Measurements from ENCODE around the gene ITPA. TPM values are rescaled to one million over a fixed set of nuclear protein-coding genes. Genes with fewer than 3 reads are reported as not detected.

Gene ITPA
- total and polyA plus RNA-seq, 5 donors from 2014 or later = 51.1 to 97.1 (median 82.1) TPM

DNA sequence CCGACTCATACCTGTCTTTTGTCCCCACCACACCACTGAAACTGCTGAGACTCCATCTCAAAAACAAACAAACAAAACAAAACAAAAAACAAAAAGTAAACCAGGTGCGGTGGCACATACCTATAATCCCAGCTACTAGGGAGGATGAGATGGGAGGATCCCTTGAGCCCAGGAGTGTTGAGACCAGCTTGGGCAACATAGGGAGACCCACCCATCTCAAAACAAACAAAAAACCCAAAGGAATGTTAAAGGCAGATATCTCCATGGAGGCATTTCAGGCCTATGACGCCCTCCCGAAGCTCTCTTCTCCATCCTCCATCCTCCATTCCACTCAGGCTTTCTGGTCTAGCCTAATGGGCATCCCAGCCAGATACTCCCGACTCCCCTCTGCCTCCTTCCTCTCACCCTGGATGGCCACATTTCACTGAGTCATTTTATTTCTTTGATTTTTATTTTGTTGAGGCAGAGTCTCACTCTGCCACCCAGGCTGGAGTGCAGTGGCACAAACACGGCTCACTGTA, 32.9 kb downstream of the ITPA start:
- H3K9me3 ChIP-seq (ENCODE audit: control insufficient read depth in 2 of 2, low read length in 2 of 2) = no peaks in the 10 kb centered on the region
- no peak overlapping the region for H3K27ac Mint-ChIP-seq
- ATAC-seq (ENCODE audit: low read depth in 2 of 2) (no peak), DNase-seq (no peak)
- H3K27ac ChIP-seq (ENCODE audit: insufficient read depth, low read length, poor library complexity, severe bottlenecking) = no peak overlapping the region
- peak overlapping the region in 2 of 4 donors; percentile 57 to 84 for H3K4me3 Mint-ChIP-seq
- H3K27me3 ChIP-seq (ENCODE audit: control insufficient read depth, insufficient read depth, low read length) = no peaks in the 10 kb centered on the region
- no peak overlapping the region for H3K4me3 ChIP-seq (ENCODE audit: low read depth, low read length)
- peaks cover 0 to 4% (median 0%) of the 10 kb centered on the region in 7 donors for H3K9me3 Mint-ChIP-seq
- no peaks in the 10 kb centered on the region for H3K36me3 Mint-ChIP-seq
- no peaks in the 10 kb centered on the region for H3K36me3 ChIP-seq (ENCODE audit: control insufficient read depth, insufficient read depth, low read length)
- peaks cover 0 to 12% (median 6%) of the 10 kb centered on the region in 4 donors for H3K4me1 Mint-ChIP-seq
- H3K27me3 Mint-ChIP-seq = peaks cover 60% of the 10 kb centered on the region
- peaks cover 24% of the 10 kb centered on the region for H3K4me1 ChIP-seq (ENCODE audit: control insufficient read depth, insufficient read depth, low read length, poor library complexity, severe bottlenecking)

DNA sequence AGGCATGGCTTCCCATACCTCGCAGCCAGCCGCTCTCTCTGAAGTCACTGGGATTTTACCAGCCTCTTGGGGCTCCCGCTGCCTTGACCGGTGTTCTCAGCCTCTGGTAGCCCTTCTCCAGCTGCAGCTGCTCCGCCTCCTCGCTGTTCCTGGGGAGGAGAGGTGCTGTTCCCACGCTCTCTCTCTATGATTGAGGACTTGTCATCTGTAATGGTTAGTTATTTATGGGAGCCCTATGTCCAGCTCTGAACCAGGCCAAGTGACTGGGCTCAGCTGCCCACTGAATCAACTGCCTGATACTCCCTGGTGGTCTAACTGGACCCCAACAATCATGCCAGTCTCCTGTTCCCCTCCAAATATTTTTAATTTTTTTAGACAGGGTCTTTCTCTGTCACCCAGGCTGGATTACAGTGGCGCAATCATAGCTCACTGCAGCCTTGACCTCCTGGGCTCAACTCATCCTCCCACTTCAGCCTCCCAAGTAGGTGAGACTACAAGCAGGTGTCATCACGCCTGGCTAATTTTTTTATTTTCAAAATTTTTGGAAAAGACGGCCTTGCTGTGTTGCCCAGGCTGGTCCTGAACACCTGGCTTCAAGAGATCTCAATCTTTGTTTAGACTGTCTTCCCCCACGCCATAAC, 34.5 kb downstream of the ITPA start:
- Histone ChIP-seq H3K4me1 (ENCODE audit: control insufficient read depth, insufficient read depth, low read length, poor library complexity, severe bottlenecking) (peaks cover 19% of the 10 kb centered on the region), H3K27ac (ENCODE audit: insufficient read depth, low read length, poor library complexity, severe bottlenecking) (no peak overlapping the region), H3K27me3 (ENCODE audit: control insufficient read depth, insufficient read depth, low read length) (peaks cover 5% of the 10 kb centered on the region), H3K36me3 (ENCODE audit: control insufficient read depth, insufficient read depth, low read length) (no peaks in the 10 kb centered on the region), H3K4me3 (ENCODE audit: low read depth, low read length) (no peak overlapping the region), H3K9me3 (ENCODE audit: control insufficient read depth in 2 of 2, low read length in 2 of 2) (no peaks in the 10 kb centered on the region)
- no peak for DNase-seq
- Mint-ChIP-seq H3K36me3 (no peaks in the 10 kb centered on the region), H3K4me3 (no peak overlapping the region), H3K4me1 (peaks cover 0 to 11% (median 5%) of the 10 kb centered on the region in 4 donors), H3K27ac (no peak overlapping the region), H3K27me3 (peaks cover 70% of the 10 kb centered on the region), H3K9me3 (peaks cover 0 to 4% (median 0%) of the 10 kb centered on the region in 7 donors)
- no peak for ATAC-seq (ENCODE audit: low read depth in 2 of 2)

DNA sequence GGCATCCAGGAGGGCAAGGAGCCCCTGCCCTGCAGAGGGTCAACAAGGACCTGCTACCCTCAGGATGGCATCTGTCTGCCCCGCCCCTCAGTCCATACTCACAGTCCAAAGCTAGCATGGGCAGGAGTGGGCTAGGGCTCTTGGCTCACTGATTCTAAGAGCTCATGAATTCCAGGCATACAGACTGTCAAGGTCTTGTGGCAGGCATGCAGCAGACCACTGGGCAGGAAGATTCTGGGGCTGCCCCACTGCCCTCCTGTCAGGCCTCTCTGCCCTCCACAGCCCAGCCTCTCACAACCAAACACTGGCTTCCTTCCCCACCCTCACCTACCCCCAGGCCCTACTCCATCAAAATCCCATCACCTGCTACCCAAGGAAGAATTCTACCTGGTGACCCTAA, 35.3 kb downstream of the ITPA start:
- Mint-ChIP-seq H3K4me3 (peak overlapping the region in 2 of 4 donors; percentile 38 to 54), H3K4me1 (peaks cover 0 to 12% (median 5%) of the 10 kb centered on the region in 4 donors), H3K27me3 (peaks cover 73% of the 10 kb centered on the region), H3K36me3 (no peaks in the 10 kb centered on the region), H3K27ac (no peak overlapping the region), H3K9me3 (peaks cover 0 to 3% (median 0%) of the 10 kb centered on the region in 7 donors)
- Histone ChIP-seq H3K4me1 (ENCODE audit: control insufficient read depth, insufficient read depth, low read length, poor library complexity, severe bottlenecking) (peaks cover 17% of the 10 kb centered on the region), H3K4me3 (ENCODE audit: low read depth, low read length) (no peak overlapping the region), H3K9me3 (ENCODE audit: control insufficient read depth in 2 of 2, low read length in 2 of 2) (no peaks in the 10 kb centered on the region), H3K27ac (ENCODE audit: insufficient read depth, low read length, poor library complexity, severe bottlenecking) (no peak overlapping the region), H3K36me3 (ENCODE audit: control insufficient read depth, insufficient read depth, low read length) (no peaks in the 10 kb centered on the region), H3K27me3 (ENCODE audit: control insufficient read depth, insufficient read depth, low read length) (peaks cover 6% of the 10 kb centered on the region)
- ATAC-seq (ENCODE audit: low read depth in 2 of 2) (no peak), DNase-seq (no peak)

DNA sequence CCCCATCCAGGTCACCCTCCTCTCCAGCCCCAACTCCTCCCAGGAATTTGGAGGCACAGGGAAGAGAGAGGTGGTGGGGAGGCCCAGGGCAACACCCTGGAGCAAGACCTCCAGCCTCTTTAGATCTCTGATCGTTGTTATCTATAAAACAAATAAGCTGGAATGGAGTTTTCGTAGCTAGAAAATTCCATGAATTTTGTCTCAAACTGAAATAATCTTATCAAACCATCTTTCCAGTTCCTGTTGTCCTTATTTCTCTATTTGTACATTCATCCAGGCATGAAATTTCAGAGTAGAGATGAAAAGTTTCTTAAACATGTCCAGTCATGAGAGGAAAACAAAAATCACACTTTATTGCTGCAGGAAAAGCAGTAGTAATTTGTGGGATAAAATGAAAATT, 35.9 kb downstream of the ITPA start:
- peaks cover 68% of the 10 kb centered on the region for H3K27me3 Mint-ChIP-seq
- peak overlapping the region in 1 of 4 donors; percentile 38 for H3K4me3 Mint-ChIP-seq

DNA sequence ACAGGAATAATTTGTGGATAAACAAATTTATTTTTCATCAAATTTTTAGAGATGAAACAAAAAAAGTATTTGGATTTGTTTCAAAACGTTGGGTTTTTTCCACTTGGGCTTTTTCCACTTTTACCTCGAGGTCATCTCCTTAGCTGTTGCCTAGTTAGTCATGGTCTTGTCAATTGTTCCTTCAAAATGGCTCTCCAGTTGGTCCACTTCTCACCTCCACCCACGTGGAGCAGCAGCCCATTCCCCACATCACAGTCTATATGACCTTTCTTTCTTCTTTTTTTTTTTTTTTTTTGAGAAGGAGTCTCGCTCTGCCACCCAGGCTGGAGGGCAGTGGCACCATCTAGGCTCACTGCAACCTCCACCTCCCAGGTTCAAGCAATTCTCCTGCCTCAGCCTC, 36.4 kb downstream of the ITPA start:
- peaks cover 0 to 7% (median 2%) of the 10 kb centered on the region in 4 donors for H3K4me1 Mint-ChIP-seq
- no peak overlapping the region for H3K4me3 Mint-ChIP-seq
- H3K27me3 Mint-ChIP-seq = peaks cover 66% of the 10 kb centered on the region

More for the DNA sequence above, 35.9 kb downstream of the ITPA start:
- DNase-seq = no peak
- Histone ChIP-seq H3K27ac (ENCODE audit: insufficient read depth, low read length, poor library complexity, severe bottlenecking) (no peak overlapping the region), H3K4me3 (ENCODE audit: low read depth, low read length) (no peak overlapping the region), H3K4me1 (ENCODE audit: control insufficient read depth, insufficient read depth, low read length, poor library complexity, severe bottlenecking) (peaks cover 11% of the 10 kb centered on the region), H3K27me3 (ENCODE audit: control insufficient read depth, insufficient read depth, low read length) (peaks cover 6% of the 10 kb centered on the region), H3K9me3 (ENCODE audit: control insufficient read depth in 2 of 2, low read length in 2 of 2) (no peaks in the 10 kb centered on the region), H3K36me3 (ENCODE audit: control insufficient read depth, insufficient read depth, low read length) (no peaks in the 10 kb centered on the region)
- no peak for ATAC-seq (ENCODE audit: low read depth in 2 of 2)
- peaks cover 0 to 3% (median 0%) of the 10 kb centered on the region in 7 donors for H3K9me3 Mint-ChIP-seq
- H3K4me1 Mint-ChIP-seq = peaks cover 0 to 8% (median 2%) of the 10 kb centered on the region in 4 donors
- no peak overlapping the region for H3K27ac Mint-ChIP-seq
- H3K36me3 Mint-ChIP-seq = no peaks in the 10 kb centered on the region

DNA sequence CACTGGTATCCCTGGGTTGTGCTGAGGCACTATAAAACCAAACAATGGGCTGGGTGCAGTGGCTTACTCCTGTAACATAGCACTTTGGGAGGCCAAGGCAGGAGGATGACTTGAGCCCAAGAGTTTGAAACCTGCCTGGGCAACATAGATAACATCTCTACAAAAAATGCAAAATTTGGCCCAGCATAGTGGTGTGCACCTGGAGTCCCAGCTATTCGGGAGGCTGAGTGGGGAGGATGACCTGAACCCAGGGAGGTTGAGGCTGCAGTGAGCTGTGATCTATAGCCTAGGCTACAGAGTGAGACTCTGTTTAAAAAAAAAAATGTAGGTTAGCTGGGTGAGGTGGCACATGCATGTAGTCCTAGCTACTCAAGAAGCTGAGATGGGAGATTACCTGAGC, 37.4 kb downstream of the ITPA start:
- peaks cover 56% of the 10 kb centered on the region for H3K27me3 Mint-ChIP-seq

More for the DNA sequence above, 36.4 kb downstream of the ITPA start:
- no peak overlapping the region for H3K4me3 ChIP-seq (ENCODE audit: low read depth, low read length)
- H3K27me3 ChIP-seq (ENCODE audit: control insufficient read depth, insufficient read depth, low read length) = peaks cover 6% of the 10 kb centered on the region
- no peaks in the 10 kb centered on the region for H3K36me3 ChIP-seq (ENCODE audit: control insufficient read depth, insufficient read depth, low read length)
- DNase-seq (no peak), ATAC-seq (ENCODE audit: low read depth in 2 of 2) (no peak)
- Mint-ChIP-seq H3K36me3 (no peaks in the 10 kb centered on the region), H3K27ac (peak overlapping the region in 1 of 3 donors; percentile 90), H3K9me3 (peaks cover 0 to 3% (median 0%) of the 10 kb centered on the region in 7 donors)
- no peaks in the 10 kb centered on the region for H3K9me3 ChIP-seq (ENCODE audit: control insufficient read depth in 2 of 2, low read length in 2 of 2)
- no peak overlapping the region for H3K27ac ChIP-seq (ENCODE audit: insufficient read depth, low read length, poor library complexity, severe bottlenecking)
- H3K4me1 ChIP-seq (ENCODE audit: control insufficient read depth, insufficient read depth, low read length, poor library complexity, severe bottlenecking) = peaks cover 10% of the 10 kb centered on the region

DNA sequence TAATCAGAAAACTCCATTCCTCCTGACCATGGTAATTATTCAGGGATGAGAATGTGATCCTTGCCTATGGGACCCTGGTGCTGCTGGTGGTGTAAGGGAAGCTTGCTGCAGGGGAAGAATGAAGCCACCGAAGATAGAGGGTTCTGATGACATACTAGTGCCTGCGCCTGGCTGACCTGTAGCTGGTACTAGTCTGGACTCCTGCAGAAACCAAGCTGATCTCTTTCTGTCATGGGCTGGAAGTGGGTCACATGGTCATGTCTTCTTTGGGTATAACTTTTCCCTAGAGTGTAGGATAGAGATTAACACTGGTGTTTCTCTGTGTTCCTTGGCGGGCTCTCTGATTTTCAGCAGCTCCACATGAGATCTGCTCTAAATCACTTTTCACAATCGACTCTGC, 38.3 kb downstream of the ITPA start:
- no peak overlapping the region for H3K27ac ChIP-seq (ENCODE audit: insufficient read depth, low read length, poor library complexity, severe bottlenecking)
- H3K27ac Mint-ChIP-seq = no peak overlapping the region
- H3K4me1 ChIP-seq (ENCODE audit: control insufficient read depth, insufficient read depth, low read length, poor library complexity, severe bottlenecking) = peaks cover 10% of the 10 kb centered on the region
- H3K36me3 ChIP-seq (ENCODE audit: control insufficient read depth, insufficient read depth, low read length) = peaks cover 8% of the 10 kb centered on the region
- H3K27me3 Mint-ChIP-seq = peaks cover 47% of the 10 kb centered on the region
- H3K4me3 ChIP-seq (ENCODE audit: low read depth, low read length) = no peak overlapping the region
- peak overlapping the region in 1 of 4 donors; percentile 5 for H3K4me3 Mint-ChIP-seq
- ATAC-seq (ENCODE audit: low read depth in 2 of 2) = no peak
- H3K9me3 Mint-ChIP-seq = peaks cover 0 to 1% (median 0%) of the 10 kb centered on the region in 7 donors
- peaks cover 6% of the 10 kb centered on the region for H3K36me3 Mint-ChIP-seq
- no peak for DNase-seq
- peaks cover 6% of the 10 kb centered on the region for H3K27me3 ChIP-seq (ENCODE audit: control insufficient read depth, insufficient read depth, low read length)
- H3K4me1 Mint-ChIP-seq = peaks cover 0 to 7% (median 0%) of the 10 kb centered on the region in 4 donors
- H3K9me3 ChIP-seq (ENCODE audit: control insufficient read depth in 2 of 2, low read length in 2 of 2) = no peaks in the 10 kb centered on the region

More for the DNA sequence above, 37.4 kb downstream of the ITPA start:
- Mint-ChIP-seq H3K4me3 (no peak overlapping the region), H3K9me3 (peaks cover 0 to 3% (median 0%) of the 10 kb centered on the region in 7 donors), H3K4me1 (peaks cover 0 to 7% (median 0%) of the 10 kb centered on the region in 4 donors), H3K27ac (no peak overlapping the region), H3K36me3 (no peaks in the 10 kb centered on the region)
- H3K9me3 ChIP-seq (ENCODE audit: control insufficient read depth in 2 of 2, low read length in 2 of 2) = no peaks in the 10 kb centered on the region
- peaks cover 10% of the 10 kb centered on the region for H3K4me1 ChIP-seq (ENCODE audit: control insufficient read depth, insufficient read depth, low read length, poor library complexity, severe bottlenecking)
- ATAC-seq (ENCODE audit: low read depth in 2 of 2) = no peak
- DNase-seq = no peak
- H3K4me3 ChIP-seq (ENCODE audit: low read depth, low read length) = no peak overlapping the region
- H3K36me3 ChIP-seq (ENCODE audit: control insufficient read depth, insufficient read depth, low read length) = peaks cover under 1% of the 10 kb centered on the region
- H3K27ac ChIP-seq (ENCODE audit: insufficient read depth, low read length, poor library complexity, severe bottlenecking) = no peak overlapping the region
- H3K27me3 ChIP-seq (ENCODE audit: control insufficient read depth, insufficient read depth, low read length) = peaks cover 6% of the 10 kb centered on the region
